Central memory CD8-positive, alpha-beta T cell (primary cell): ENCODE data around the gene ARPC4.
"Not testable (repeated sequence)": the region's sequence is repeated elsewhere in the genome, so short reads cannot be mapped to it uniquely, and the experiment has no call there.

Experiments
- ATAC-seq: fragments of 150-1000 bp; cut with Tn5 transposase; replicated peaks from 2 replicates; pipeline ENCODE4 v1.10.0; 2022; ENCODE audit warnings: mild to moderate bottlenecking, moderate FRiP score, moderate number of reproducible peaks; ENCODE audit not compliant: poor library complexity, severe bottlenecking; ENCODE audit errors: extremely low read depth
- DNase-seq, 2 donors: peaks; one replicate each; pipeline ENCODE4 v3.0.0; 2021; ENCODE audit warnings: low spot score in 2 of 2
- H3K27ac Mint-ChIP-seq: one replicate; pipeline ENCODE4 v1.8.0; 2022; ENCODE audit warnings: low read depth, mild to moderate bottlenecking, moderate library complexity, mixed read lengths
- H3K27me3 Mint-ChIP-seq: one replicate; pipeline ENCODE4 v1.8.0; 2022; ENCODE audit warnings: mixed read lengths
- H3K36me3 Mint-ChIP-seq: one replicate; pipeline ENCODE4 v1.8.0; 2022; ENCODE audit warnings: mild to moderate bottlenecking, moderate library complexity, mixed read lengths; ENCODE audit not compliant: insufficient read depth
- H3K4me1 Mint-ChIP-seq: one replicate; pipeline ENCODE4 v1.8.0; 2022; ENCODE audit warnings: mixed read lengths
- H3K4me3 Mint-ChIP-seq: one replicate; pipeline ENCODE4 v1.8.0; 2022; ENCODE audit warnings: mild to moderate bottlenecking, moderate library complexity, mixed read lengths
- H3K9me3 Mint-ChIP-seq: one replicate; pipeline ENCODE4 v1.8.0; 2022; ENCODE audit warnings: mixed read lengths

The ARPC4 gene

DNA sequence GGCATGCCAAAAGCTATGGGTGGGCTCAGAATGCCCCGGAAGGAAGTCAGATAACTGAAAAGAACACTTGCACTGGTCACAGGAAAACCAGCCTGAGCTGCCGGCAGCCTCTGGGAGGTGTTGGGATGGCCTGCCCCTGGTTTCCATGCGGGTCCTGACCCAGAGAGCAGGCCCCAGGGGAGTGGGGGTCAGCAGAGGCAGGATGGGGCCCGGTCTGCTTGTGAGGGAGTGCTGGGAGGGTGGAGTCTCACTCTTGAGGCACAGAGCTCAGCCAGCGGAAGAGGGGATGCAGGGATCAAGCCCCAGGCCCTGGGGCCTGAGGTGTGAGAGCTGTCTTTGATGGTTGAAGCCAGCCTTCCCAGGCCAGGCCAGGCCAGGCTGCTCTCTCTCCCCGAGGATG is 53.3 kb downstream of the ARPC4 start:
- H3K9me3 Mint-ChIP-seq = no peaks in the 10 kb centered on the region
- DNase-seq (no peak), ATAC-seq (no peak)
- peaks cover 8% of the 10 kb centered on the region for H3K36me3 Mint-ChIP-seq
- H3K27me3 Mint-ChIP-seq = no peaks in the 10 kb centered on the region
- H3K4me3 Mint-ChIP-seq = no peak overlapping the region
- H3K27ac Mint-ChIP-seq = no peak overlapping the region
- peaks cover 22% of the 10 kb centered on the region for H3K4me1 Mint-ChIP-seq

DNA sequence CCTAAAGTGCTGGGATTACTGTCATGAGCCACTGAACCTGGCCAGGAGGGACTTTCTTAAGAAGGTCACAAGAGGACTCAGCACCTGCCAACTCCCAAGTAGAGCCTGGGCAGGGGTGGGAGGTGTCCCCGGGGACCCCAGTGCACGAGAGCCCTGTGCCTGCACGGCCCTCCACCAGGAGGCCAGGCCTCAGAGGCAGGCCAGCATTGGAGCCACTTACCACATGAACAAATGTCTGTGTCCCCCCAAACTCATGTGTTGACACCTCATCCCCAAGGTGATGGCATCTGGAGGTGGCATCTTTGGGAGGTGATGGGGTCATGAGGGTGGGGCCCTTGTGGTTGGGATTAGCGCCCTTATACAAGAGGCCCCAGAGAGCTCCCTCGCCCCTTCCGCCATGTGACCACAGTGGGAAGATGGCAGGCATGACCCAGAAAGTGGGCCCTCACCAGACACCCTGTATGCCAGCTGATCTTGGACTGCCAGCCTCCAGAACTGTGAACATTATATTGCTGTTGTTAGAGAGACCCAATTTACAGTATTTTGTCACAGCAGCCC is 54.1 kb downstream of the ARPC4 start:
- Mint-ChIP-seq H3K4me1 (peaks cover 19% of the 10 kb centered on the region), H3K27me3 (peaks cover under 1% of the 10 kb centered on the region)
- no peak for ATAC-seq

DNA sequence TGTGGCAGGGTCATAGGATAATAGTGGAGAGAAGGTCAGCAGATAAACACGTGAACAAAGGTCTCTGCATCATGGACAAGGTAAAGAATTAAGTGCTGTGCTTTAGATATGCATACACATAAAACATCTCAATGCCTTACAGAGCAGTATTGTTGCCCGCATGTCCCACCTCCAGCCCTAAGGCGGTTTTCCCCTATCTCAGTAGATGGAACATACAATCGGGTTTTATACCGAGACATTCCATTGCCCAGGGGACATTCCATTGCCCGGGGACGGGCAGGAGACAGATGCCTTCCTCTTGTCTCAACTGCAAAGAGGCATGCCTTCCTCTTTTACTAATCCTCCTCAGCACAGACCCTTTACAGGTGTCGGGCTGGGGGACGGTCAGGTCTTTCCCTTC is 55.0 kb downstream of the ARPC4 start:
- H3K4me3 Mint-ChIP-seq, H3K36me3 Mint-ChIP-seq, ATAC-seq, H3K27me3 Mint-ChIP-seq, H3K27ac Mint-ChIP-seq, DNase-seq, H3K9me3 Mint-ChIP-seq: not testable (repeated sequence)
- peaks cover 12% of the 10 kb centered on the region for H3K4me1 Mint-ChIP-seq

More for the DNA sequence above, 54.1 kb downstream of the ARPC4 start:
- Mint-ChIP-seq H3K4me3 (no peak overlapping the region), H3K36me3 (peaks cover 6% of the 10 kb centered on the region), H3K9me3 (no peaks in the 10 kb centered on the region), H3K27ac (no peak overlapping the region)
- no peak for DNase-seq

DNA sequence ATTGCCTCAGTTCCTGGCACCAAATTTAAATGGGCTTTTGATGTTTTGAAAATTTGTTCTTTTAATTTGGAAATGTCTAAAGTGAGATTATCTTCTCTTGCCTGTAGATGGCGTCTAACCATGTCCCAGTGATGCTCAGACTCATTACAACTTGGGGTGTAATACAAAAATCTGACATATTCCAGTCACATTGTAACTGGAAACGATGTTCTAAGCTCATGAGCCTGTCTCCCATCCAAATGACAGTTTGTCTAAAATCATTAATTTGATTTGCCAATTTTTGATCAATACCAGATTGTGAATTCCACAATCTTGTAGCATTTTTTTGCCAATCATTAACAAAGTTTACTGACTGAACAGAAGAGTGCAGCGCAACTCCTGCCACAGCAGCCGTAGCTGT is 56.0 kb downstream of the ARPC4 start:
- H3K4me1 Mint-ChIP-seq = peaks cover 13% of the 10 kb centered on the region
- not testable (repeated sequence) for H3K9me3 Mint-ChIP-seq, H3K4me3 Mint-ChIP-seq, H3K27ac Mint-ChIP-seq, H3K36me3 Mint-ChIP-seq, ATAC-seq, DNase-seq
- H3K27me3 Mint-ChIP-seq = peaks cover 19% of the 10 kb centered on the region

DNA sequence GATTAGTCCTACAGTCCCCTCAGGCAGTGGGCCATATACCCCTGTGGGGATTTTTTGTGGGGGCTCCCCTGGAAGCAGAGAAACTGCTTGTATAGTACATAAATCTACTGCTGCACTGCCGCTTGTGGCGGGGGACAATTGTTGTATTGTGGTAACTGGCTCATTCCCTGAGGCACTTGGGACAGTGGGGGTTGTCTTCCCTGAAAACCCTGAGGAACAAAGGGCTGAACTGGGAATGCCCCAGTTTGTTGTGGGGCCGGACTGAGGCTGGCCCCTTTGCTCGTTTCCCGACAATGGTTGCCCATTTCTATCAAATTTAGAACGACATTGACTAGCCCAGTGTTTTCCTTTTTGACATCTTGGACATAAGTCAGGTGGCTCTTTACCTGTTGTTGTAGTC is 58.5 kb downstream of the ARPC4 start:
- not testable (repeated sequence) for ATAC-seq, H3K9me3 Mint-ChIP-seq, DNase-seq, H3K36me3 Mint-ChIP-seq, H3K4me3 Mint-ChIP-seq, H3K27ac Mint-ChIP-seq
- peaks cover 11% of the 10 kb centered on the region for H3K4me1 Mint-ChIP-seq
- H3K27me3 Mint-ChIP-seq = peaks cover 20% of the 10 kb centered on the region

DNA sequence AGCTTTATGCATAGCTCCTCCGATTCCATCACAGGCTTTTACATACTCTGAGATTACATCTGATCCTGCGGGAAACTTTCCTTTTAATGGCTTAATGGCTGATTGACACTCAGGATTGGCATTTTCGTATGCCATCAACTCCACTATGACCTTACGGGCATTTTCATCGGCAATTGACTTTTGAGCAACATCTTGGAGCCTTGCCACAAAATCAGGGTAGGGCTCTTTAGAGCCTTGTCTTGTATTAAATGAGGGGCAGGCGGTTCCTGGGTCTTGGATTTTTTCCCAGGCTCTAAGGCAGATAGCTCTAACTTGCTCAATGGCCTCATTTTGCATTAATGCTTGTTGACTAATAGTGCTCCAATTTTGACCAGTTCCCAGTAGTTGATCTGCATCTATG is 59.0 kb downstream of the ARPC4 start:
- peaks cover 20% of the 10 kb centered on the region for H3K27me3 Mint-ChIP-seq
- H3K36me3 Mint-ChIP-seq, H3K4me3 Mint-ChIP-seq, H3K9me3 Mint-ChIP-seq, H3K27ac Mint-ChIP-seq, ATAC-seq, DNase-seq: not testable (repeated sequence)
- peaks cover 11% of the 10 kb centered on the region for H3K4me1 Mint-ChIP-seq

DNA sequence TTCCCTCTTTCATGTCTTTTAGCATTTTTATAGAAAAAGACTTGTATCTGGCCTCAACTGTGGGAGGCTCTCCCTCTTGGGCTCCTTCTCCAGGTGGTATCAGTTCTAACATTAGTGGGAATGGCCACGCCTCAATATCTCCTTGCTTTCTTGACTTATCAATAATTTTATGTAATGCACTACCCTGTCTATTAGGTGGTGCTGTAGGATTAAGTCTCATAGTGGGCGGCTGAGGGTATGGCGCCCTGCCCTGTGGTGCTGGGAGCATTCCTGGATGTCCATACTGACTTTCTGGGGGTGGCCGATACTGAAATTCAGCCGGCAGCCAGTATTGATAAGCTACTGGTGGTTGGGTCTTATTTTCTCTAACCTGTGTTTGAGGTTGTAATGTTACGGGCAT is 59.6 kb downstream of the ARPC4 start:
- ATAC-seq (no peak), DNase-seq (no peak)
- no peak overlapping the region for H3K4me3 Mint-ChIP-seq
- H3K36me3 Mint-ChIP-seq = peaks cover 1% of the 10 kb centered on the region
- H3K9me3 Mint-ChIP-seq = no peaks in the 10 kb centered on the region
- no peak overlapping the region for H3K27ac Mint-ChIP-seq
- peaks cover 11% of the 10 kb centered on the region for H3K4me1 Mint-ChIP-seq
- H3K27me3 Mint-ChIP-seq = peaks cover 20% of the 10 kb centered on the region

DNA sequence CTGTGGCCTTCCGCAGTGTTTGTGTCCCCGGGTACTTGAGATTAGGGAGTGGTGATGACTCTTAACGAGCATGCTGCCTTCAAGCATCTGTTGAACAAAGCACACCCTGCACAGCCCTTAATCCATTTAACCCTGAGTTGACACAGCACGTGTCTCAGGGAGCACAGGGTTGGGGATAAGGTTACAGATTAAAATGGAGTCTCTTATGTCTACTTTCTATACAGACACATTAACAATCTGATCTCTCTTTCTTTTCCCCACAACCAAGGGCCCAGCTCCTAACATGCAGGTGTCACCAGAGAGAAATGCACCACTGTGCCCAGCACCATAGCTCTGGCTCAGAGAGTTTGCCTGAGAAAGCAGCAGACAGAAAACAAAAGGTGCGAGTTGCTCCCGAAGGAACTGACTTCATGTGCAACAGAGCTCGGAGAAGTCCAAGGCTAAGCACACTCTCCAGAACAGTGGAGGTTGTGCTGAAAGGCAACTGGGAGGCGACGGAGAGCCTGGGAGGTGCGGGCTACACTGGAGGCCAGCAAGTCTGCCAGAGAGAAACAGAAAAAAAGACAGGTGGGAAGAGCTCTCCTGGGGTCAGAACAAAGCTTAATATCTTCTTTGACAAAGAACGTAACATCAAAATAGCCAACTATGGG is 61.5 kb downstream of the ARPC4 start:
- DNase-seq, ATAC-seq, H3K9me3 Mint-ChIP-seq, H3K4me3 Mint-ChIP-seq, H3K27ac Mint-ChIP-seq, H3K36me3 Mint-ChIP-seq: not testable (repeated sequence)
- Mint-ChIP-seq H3K27me3 (peaks cover 20% of the 10 kb centered on the region), H3K4me1 (peaks cover 11% of the 10 kb centered on the region)

DNA sequence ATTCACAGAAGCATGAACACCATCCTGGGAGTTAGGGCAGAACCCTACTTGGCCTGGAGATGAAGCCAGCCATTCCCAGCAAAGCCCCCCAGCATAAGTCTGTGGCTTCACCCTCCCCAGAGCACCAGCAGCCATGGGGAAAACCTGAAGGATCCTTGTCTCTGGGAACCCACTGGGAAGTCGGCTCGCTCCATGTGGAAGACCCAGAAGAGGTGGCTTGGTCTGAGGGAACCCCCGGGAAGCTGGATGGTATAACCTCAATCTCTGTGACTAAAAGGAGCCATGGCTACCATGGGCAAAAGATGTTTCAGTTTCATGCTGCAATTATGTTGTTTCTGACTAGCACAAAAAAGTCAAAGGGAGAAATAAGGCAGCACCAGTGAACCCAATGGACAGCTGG is 62.7 kb downstream of the ARPC4 start:
- H3K4me3 Mint-ChIP-seq = no peak overlapping the region
- ATAC-seq = no peak
- no peak overlapping the region for H3K27ac Mint-ChIP-seq
- peaks cover 1% of the 10 kb centered on the region for H3K36me3 Mint-ChIP-seq
- DNase-seq = no peak
- no peaks in the 10 kb centered on the region for H3K9me3 Mint-ChIP-seq
- peaks cover 11% of the 10 kb centered on the region for H3K4me1 Mint-ChIP-seq
- H3K27me3 Mint-ChIP-seq = peaks cover 20% of the 10 kb centered on the region
